Epidermal melanocyte (primary cell): ENCODE results near the gene OSCP1.

Source experiments
- DNase-seq: peaks from one replicate; pipeline ENCODE4 v3.0.0; 2011; ENCODE audit warnings: low spot score; ENCODE audit not compliant: insufficient read length

The OSCP1 gene

GRCh38 chr1:36402504-36402890, 47.8 kb downstream of the OSCP1 start:
- DNase-seq, result no peak

- no peak for DNase-seq
These were observed 48.4 kb downstream of the OSCP1 start for GRCh38 chr1:36401602-36402503.

GRCh38 chr1:36400825-36401601, 49.2 kb downstream of the OSCP1 start:
- peak; percentile 44 for DNase-seq

GRCh38 chr1:36400514-36400824, 49.8 kb downstream of the OSCP1 start:
- no peak for DNase-seq

- no peak for DNase-seq
These were observed 51.8 kb downstream of the OSCP1 start for GRCh38 chr1:36398370-36398977.

GRCh38 chr1:36397378-36398230, 52.6 kb downstream of the OSCP1 start, which contains the start of gene LSM10:
LSM10 (minus strand) TSS chr1:36397908; CDS start chr1:36394129, 3,779 bp downstream.
- peak; percentile 86 for DNase-seq

- DNase-seq, result no peak
These were observed 53.2 kb downstream of the OSCP1 start for GRCh38 chr1:36397083-36397377.

GRCh38 chr1:36396359-36396758, 53.9 kb downstream of the OSCP1 start:
- no peak for DNase-seq

GRCh38 chr1:36393686-36394085, 56.6 kb downstream of the OSCP1 start:
- no peak for DNase-seq

- no peak for DNase-seq
These were observed 57.4 kb downstream of the OSCP1 start for GRCh38 chr1:36392836-36393235.

- DNase-seq, result no peak
These were observed 59.0 kb downstream of the OSCP1 start for GRCh38 chr1:36391271-36391670.

- no peak for DNase-seq
These were observed 59.8 kb downstream of the OSCP1 start for GRCh38 chr1:36390411-36390810.

GRCh38 chr1:36389999-36390398, 60.3 kb downstream of the OSCP1 start:
- no peak for DNase-seq

GRCh38 chr1:36389261-36389660, 61.0 kb downstream of the OSCP1 start:
- no peak for DNase-seq

- no peak for DNase-seq
These were observed 62.9 kb downstream of the OSCP1 start for GRCh38 chr1:36387141-36387949.

GRCh38 chr1:36386265-36387140, 63.7 kb downstream of the OSCP1 start:
- DNase-seq, result peak; percentile 85

GRCh38 chr1:36385410-36386264, 64.6 kb downstream of the OSCP1 start, which contains the start of gene STK40:
STK40 (minus strand) TSS chr1:36385924; CDS start chr1:36361332, 24,592 bp downstream.
- DNase-seq, result peak; percentile 87
